GM12872 (cell line): ENCODE results near the gene EVX1.

Source experiments
- TF ChIP-seq, protein P1 (sequence below): IDR thresholded peaks from 3 replicates; pipeline ENCODE4 v1.5.1; 2011; ENCODE audit warnings: low read depth, mild to moderate bottlenecking, low read length, moderate library complexity; ENCODE audit not compliant: insufficient read depth

The EVX1 gene

DNA sequence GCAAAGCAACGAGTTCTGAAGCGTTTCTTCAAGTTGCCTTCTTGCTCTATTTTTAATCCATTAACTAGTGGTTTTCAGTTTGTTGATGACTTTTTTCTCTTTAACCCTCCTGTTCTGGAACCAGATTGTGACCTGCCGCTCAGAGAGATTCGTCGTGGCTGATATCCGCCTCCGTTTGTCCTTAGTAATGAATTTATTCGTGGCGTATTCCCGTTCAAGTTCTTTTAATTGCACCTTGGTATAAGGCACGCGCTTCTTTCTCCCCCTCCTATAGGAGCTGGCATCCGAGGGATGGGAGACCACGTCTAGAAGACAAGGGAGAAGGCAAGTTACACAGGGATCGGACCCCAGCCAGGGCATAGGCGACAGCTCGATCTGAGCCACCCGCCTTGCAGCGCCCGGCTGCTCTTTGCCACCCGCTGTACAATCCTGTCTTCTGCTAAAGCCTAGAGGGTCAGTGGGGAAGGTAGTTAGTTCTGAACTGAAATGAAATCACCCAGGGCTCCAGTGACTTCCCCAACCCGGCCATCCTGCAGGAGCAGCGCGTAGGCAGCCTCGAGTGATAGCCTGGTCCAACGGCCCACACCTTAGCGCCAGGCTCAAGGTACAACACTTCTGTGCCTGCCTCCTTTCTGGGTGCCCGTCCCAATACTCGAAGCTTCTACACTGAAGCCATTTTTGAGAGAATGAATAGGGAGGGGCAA is 44.3 kb upstream of the EVX1 start:
- TF ChIP-seq, protein P1, sequence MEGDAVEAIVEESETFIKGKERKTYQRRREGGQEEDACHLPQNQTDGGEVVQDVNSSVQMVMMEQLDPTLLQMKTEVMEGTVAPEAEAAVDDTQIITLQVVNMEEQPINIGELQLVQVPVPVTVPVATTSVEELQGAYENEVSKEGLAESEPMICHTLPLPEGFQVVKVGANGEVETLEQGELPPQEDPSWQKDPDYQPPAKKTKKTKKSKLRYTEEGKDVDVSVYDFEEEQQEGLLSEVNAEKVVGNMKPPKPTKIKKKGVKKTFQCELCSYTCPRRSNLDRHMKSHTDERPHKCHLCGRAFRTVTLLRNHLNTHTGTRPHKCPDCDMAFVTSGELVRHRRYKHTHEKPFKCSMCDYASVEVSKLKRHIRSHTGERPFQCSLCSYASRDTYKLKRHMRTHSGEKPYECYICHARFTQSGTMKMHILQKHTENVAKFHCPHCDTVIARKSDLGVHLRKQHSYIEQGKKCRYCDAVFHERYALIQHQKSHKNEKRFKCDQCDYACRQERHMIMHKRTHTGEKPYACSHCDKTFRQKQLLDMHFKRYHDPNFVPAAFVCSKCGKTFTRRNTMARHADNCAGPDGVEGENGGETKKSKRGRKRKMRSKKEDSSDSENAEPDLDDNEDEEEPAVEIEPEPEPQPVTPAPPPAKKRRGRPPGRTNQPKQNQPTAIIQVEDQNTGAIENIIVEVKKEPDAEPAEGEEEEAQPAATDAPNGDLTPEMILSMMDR: no peak

DNA sequence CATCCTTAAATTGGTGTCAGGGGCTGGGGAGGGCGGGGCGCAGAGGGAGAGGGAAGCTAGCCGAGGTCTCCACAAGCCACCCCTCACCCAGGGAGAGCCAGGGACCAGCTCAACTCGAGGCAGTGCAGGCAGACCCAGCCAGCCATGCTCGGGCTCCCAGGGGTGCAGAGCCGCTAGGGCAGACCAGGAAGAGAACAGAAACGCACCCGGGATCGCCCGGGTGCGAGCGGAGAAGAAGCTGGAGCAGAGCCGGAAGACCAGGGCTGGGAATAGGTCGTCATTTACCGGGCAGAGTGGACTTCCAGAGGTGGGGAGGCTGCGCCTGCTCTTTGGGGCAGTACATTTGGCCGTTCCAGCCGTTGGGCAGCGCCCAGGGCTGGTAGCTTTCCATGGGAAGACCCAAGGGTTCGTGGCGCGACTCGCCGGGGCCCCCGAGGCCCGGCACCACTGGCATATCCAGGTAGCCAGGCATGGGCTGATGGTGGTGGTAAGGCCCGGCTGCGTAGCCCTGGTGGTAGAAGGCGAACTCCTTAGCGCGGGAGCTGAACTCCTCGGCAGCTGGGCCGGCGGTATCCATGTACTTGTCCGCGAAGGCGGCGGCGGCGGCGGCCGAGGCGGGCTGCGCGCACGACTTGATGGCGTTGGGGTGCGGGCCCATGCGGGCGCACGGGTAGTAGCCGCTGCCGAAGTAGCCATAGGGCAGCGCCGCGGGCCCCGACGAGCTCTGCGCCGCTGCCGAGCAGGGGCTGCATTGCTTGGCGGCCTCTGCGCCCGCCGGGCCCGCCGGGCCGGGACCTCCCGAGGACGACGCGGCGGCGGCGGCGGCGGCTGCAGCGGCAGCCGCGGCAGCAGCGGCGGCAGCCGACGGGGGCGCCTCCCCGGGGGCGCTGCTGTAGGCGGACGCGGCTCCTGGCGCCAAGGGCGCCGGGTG is 43.5 kb upstream of the EVX1 start:
- TF ChIP-seq, protein P1: no peak

DNA sequence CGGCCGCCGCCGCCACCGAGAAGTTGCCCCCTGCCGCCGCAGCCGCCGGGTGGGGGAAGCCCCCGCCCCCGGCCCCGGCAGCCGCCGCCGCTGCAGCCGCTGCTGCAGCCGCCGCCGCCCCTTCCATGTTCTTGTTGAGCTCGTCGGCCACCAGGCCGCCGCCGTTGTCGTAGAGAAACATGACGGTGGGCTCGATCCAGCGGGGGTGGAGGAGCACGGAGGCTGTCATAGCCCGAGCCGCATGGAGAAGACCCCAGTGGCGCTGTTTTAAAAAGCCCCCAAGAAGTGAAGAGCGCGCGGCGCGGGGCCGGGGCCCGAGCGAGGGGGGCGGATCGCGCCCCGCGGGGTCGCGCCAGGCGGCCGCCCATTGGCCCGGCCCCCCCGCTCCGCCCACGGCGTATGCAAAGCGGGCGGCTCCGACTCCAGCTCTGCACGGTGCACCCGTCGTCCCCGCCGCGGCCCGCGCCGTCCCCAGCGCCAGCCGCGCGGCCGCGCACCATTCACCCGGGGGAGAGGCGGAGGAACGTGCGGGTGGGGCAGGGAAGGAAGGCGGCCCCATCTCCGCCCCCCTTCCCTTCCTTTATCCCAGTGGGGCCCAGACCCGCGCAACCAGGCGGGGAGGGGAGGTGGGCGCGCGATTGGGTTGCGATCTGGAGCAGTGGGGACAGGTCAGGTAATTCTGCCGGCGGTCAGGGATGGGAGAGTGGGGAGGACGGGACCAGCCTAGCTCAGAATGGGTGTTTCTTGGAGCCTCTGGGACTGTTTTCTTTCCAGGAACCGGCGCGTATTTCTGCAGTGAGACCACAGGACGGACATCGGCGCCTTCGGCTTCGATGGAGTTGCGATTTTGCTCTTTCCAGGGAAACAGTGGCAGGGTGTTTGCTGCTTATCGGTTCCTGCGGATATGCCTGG is 42.5 kb upstream of the EVX1 start, which contains the start of gene HOXA13:
Gene HOXA13 (minus strand): TSS at position 243 of the 912 bp plus-strand sequence. CDS start 14 bp downstream, at position 229.
- TF ChIP-seq, protein P1: no peak

DNA sequence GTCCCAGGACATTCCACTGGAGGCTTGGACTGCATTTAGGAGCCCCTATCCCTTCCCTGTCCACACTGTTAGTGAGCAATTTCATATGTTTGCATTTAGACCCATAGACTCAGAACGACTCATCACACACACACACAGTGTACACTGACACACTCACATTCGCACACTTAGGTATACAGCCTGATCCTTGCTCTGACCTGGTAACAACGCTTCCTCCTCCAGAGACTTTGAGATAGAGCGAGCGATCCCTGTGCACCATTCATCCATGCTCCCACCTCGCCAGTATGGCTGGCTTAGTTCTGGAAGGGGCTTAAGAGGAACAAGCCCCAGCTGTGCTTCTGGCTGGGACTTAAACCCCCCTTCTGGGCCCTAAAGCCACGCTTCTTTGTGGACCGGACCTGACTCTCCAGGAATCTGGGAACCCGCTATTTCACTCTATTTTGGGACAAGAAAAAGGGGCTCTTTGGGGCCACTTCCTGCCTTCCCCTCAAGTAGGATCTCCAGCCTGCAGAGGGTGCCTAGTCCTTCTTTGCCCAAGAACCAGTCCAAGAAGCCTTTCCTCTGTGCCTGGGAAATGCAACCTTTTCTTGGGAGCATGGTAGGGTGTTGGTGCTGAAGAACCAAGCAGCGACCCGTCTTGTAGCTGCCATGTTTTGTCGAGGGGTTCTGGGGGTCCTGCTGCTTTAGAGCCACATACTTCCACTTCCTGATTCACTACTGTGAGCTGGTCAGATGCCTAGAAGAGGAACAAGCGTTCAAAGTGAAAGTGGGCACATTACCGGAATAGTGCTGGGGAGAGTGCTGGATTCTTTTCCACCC is 41.6 kb upstream of the EVX1 start:
- TF ChIP-seq, protein P1: no peak

DNA sequence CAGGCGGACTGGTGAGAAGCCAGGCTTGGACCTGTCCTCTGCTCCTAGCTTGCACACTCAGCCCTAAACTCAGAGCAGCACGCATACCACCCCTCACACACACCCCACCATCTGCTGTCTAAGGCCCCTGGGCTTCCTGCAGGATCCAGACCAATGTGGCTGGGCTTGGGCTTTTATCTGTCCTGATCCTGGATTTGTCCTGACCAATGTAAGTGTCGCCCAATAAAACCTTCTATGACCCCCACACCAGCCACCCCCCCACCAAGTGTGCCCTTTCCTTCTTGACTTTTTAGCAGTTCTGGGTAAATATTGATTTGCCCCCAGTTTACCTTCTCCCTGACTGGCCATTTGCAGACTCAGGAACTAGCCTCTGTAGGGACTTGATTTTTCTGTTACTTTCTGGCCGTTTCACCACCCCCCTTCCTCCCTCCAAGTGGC is 41.0 kb upstream of the EVX1 start:
- TF ChIP-seq, protein P1: no peak

DNA sequence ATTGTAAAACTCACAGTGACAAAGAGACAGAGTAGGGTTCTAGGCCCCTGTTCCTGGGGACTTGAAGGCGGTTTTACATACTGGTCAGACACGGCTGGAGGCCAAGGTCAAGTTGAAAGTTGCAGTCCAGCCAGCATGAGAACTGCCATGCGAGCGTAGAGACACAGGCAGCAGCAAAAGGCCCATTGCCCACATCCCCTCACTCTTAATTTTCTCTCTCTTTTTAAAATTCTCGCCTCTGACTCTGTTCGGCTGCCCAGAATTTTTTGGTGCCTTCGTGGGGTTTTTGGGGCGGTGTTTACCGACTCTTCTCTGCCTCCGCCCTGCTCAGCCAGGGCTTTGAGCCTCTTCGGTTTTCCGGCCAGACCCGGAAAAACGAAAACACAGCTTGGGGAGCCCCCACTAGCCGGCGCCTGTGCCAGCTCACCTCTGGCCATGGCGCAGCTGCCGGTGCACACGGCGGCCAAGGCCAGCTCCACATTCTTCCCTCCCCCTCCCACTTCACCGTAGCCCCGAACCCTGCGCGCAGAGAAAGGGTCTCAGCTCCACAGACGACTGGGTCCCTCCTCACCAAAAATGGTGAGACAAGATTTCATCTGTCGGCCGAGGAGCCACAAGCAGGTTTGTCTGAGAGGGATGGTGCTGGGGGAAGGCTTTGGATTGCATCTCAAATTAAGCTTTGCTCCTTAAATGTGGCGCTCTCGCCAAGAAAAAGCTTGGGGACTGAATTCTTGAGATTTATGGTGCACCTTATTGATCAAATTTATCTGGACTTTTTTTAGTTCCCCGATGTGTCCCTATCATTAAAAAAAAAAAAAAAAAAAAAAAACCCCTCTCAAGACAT is 40.4 kb upstream of the EVX1 start:
- TF ChIP-seq, protein P1: no peak
